KG1 (cell line): ENCODE data around the gene LRRC38.
"Not testable (repeated sequence)": the region's sequence is repeated elsewhere in the genome, so short reads cannot be mapped to it uniquely, and the experiment has no call there.

Source experiments
- DNase-seq: peaks from one replicate; lab custom pipeline; 2025; lab: John Stamatoyannopoulos, UW

LRRC38 gene

DNA sequence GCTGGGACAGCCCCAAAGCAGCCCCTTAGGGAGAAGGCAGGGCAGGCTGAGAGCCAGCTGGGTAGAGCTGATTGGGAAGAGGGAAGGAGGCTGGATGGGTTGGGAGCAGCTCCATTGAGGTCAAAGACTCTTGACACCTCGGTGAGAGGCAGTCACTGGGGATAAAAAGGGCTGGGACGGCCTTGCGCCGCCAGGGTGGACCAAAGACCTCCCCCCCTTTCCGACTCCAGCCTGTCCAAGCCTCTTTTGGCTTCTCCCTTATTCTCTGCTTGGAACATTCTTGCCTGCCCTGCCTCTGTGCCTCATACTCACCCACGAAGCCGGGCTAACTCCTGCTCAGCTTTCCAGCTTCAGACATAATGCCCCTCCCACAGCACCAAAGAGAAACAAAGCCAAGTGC lies 51.1 kb downstream of the LRRC38 start:
- DNase-seq = no peak

DNA sequence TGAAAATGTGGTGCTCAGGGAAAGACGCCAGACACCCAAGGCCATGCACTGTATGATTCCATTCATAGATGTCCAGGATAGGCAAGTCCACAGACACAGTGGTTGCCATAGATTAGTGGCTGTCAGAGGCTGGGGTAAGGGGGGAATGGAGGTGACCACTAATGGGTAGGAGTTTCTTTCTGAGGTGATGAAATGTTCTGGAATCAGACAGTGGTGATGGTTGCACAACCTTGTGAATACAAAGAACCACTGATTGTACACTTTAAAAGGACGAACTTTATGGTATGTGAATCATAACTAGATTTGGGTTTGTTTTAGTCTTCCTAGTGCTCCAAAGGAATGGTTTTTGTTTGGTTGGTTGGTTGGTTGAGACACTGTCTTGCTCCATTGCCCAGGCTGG lies 51.8 kb downstream of the LRRC38 start:
- DNase-seq = no peak

DNA sequence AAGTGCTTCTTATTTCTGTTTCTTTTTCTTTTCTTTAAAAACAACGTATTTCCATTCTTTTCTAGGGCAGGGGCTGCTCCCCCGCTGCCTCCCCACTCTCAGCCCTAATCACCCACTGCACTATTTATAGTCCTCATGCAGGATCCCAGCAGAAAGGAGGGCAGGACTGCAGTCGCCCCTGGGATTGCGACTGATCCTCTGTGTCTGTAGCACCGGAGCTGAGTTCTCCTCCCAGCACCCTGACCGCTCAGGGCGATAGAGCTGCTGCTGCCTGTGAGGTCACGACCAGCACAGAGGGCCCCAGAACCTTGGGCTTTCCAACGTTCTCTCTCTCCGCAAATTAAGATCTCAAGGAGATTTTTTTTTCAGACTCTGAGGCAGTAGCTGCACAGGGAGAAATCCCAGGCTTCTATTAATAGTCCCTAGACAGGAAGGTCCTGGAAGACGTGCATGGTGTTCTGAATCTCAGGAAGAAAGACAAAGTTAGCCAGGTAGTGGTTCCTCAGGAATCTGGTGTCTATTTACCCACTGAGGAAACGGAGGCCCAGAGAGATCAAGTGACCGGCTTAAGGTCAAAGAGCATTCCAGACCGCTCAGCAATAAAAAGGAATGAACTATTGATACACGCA lies 56.8 kb downstream of the LRRC38 start:
- DNase-seq = no peak

DNA sequence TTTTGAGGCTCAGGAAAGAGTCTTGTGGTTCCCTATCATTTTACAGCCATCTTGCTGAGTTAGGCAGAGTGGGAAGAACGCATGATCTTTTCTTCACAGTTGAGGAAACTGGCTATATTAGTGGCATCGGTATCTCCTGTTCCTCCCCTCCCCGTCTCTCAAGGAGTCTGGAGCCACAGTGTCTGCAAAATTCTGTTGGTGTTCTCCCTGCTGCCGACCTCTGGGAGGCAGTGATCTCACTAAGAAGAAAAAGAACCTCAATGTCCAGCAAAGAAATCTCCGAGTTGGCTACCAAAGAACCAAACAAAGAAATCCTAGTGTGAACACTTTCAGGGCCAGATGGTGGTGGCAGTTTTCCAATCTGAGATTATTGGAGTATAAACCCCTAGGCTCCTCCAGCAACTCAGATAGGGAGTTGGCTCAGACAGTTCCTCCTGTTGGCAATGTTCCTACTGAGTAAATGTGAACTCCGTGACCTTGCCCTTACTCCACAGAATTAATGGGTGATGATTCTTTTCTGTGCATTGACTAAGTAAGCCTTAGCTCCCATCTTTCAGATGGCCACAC lies 62.3 kb downstream of the LRRC38 start:
- no peak for DNase-seq

GRCh38 chr1:13450204-13450603 lies 63.6 kb downstream of the LRRC38 start:
- DNase-seq = no peak

GRCh38 chr1:13443335-13443979 lies 70.3 kb downstream of the LRRC38 start:
- DNase-seq = no peak

GRCh38 chr1:13439104-13439783 lies 74.6 kb downstream of the LRRC38 start:
- DNase-seq = not testable (repeated sequence)

- DNase-seq = no peak
Observed at GRCh38 chr1:13435458-13435857, 78.3 kb downstream of the LRRC38 start.

GRCh38 chr1:13433694-13434358 lies 80.0 kb downstream of the LRRC38 start:
- not testable (repeated sequence) for DNase-seq

- DNase-seq = no peak
Observed at GRCh38 chr1:13432251-13432650, 81.6 kb downstream of the LRRC38 start.

DNA sequence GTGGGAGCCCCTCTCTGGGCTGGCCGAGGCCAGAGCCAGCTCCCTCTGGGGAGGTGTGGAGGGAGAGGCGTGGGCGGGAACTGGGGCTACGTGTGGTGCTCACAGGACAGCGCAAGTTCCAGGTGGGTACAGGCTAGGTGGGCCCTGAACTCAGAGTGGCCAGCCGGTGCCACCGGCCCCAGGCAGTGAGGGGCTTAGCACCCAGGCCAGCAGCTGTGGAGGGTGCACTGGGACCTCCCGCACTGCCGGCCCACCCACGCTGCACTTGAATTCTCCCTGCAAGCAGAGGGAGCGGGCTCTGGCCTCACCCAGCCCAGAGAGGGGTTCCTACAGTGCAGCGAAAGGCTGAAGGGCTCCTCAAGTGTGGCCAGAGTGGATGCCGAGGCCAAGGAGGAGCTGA lies 83.3 kb downstream of the LRRC38 start:
- no peak for DNase-seq
